GM23338 (cell line): ENCODE data around the gene SULT1A2. TPM values are rescaled to one million over a fixed set of nuclear protein-coding genes. Genes with fewer than 3 reads are reported as not detected.

Source experiments
- ATAC-seq: fragments of 200-7000 bp; cut with Tn5 transposase; 3 replicates; pipeline ENCODE4 v1.9.1; 2020
- DNase-seq: peaks from one replicate; pipeline ENCODE4 v3.0.0-alpha.2; 2015; ENCODE audit warnings: low spot score
- H2AFZ ChIP-seq: fragments of 200-600 bp; sonication (generic); 2 replicates; pipeline ENCODE4 v1.8.0; 2016; ENCODE audit warnings: antibody characterized with exemption, mild to moderate bottlenecking, moderate library complexity
- H3F3A ChIP-seq: fragments of 200-600 bp; sonication (generic); replicated peaks from 2 replicates; pipeline ENCODE4 v1.8.0; 2017; ENCODE audit warnings: antibody characterized with exemption, mixed run types, low read depth
- H3K27ac ChIP-seq: fragments of 200-600 bp; sonication (generic); 2 replicates; pipeline ENCODE4 v1.6.1; 2016; ENCODE audit warnings: low read depth
- H3K27me3 ChIP-seq: fragments of 200-600 bp; sonication (generic); 2 replicates; pipeline ENCODE4 v1.8.0; 2016; ENCODE audit warnings: mild to moderate bottlenecking, mixed run types, moderate library complexity; ENCODE audit not compliant: insufficient read depth
- H3K36me3 ChIP-seq: fragments of 200-600 bp; sonication (generic); 2 replicates; pipeline ENCODE4 v1.8.0; 2016; ENCODE audit warnings: mild to moderate bottlenecking; ENCODE audit not compliant: insufficient read depth
- H3K4me1 ChIP-seq: fragments of 200-600 bp; sonication (generic); 2 replicates; pipeline ENCODE4 v1.8.0; 2016; ENCODE audit warnings: mild to moderate bottlenecking, moderate library complexity; ENCODE audit not compliant: insufficient read depth
- H3K4me2 ChIP-seq: fragments of 200-600 bp; sonication (generic); 2 replicates; pipeline ENCODE4 v1.7.1; 2017; ENCODE audit warnings: mixed run types
- H3K4me3 ChIP-seq: fragments of 200-600 bp; sonication (generic); 2 replicates; pipeline ENCODE4 v1.6.1; 2016; ENCODE audit warnings: mixed run types
- H3K79me2 ChIP-seq: fragments of 200-600 bp; sonication (generic); replicated peaks from 2 replicates; pipeline ENCODE4 v1.8.0; 2017; ENCODE audit warnings: mild to moderate bottlenecking; ENCODE audit not compliant: insufficient read depth
- H3K9me2 ChIP-seq: fragments of 200-600 bp; sonication (generic); 2 replicates; pipeline ENCODE4 v1.8.0; 2017; ENCODE audit not compliant: insufficient read depth
- H4K20me1 ChIP-seq: fragments of 200-600 bp; sonication (generic); replicated peaks from 2 replicates; pipeline ENCODE4 v1.8.0; 2017; ENCODE audit warnings: mild to moderate bottlenecking; ENCODE audit not compliant: insufficient read depth
- H3K27ac Mint-ChIP-seq: 2 replicates; pipeline ENCODE4 v1.8.0; 2020; ENCODE audit warnings: inconsistent platforms, mild to moderate bottlenecking, moderate library complexity, mixed read lengths
- H3K27me3 Mint-ChIP-seq: 3 replicates; pipeline ENCODE4 v1.8.0; 2022; ENCODE audit warnings: low read depth, mild to moderate bottlenecking, moderate library complexity, mixed read lengths, inconsistent platforms; ENCODE audit not compliant: insufficient read depth, poor library complexity
- H3K36me3 Mint-ChIP-seq: 3 replicates; pipeline ENCODE4 v1.8.0; 2021; ENCODE audit warnings: low read depth, mild to moderate bottlenecking, inconsistent platforms, moderate library complexity, mixed read lengths
- H3K4me1 Mint-ChIP-seq: 3 replicates; pipeline ENCODE4 v1.8.0; 2020; ENCODE audit warnings: mild to moderate bottlenecking, inconsistent platforms, mixed read lengths
- H3K4me3 Mint-ChIP-seq: 3 replicates; pipeline ENCODE4 v1.8.0; 2021; ENCODE audit warnings: moderate library complexity, mild to moderate bottlenecking, inconsistent platforms, mixed read lengths
- H3K9me3 Mint-ChIP-seq: 3 replicates; pipeline ENCODE4 v1.8.0; 2020; ENCODE audit warnings: moderate library complexity, mild to moderate bottlenecking, inconsistent platforms, mixed read lengths
- CREB1 ChIP-seq: fragments of 250-450 bp; sonication (Bioruptor Pico); IDR thresholded peaks from 2 replicates; pipeline ENCODE4 v1.5.0; 2020; ENCODE audit warnings: low read depth, mild to moderate bottlenecking, moderate library complexity
- CTCF ChIP-seq, 2 experiments: fragments of 200-600 bp in 1 of 2; sonication (generic) in 1 of 2; conservative IDR thresholded peaks; 2 replicates each; pipeline versions ENCODE4 v1.5.1 to v1.6.1; 2016 to 2017; ENCODE audit warnings: antibody characterized with exemption in 2 of 2, low read depth in 2 of 2, mild to moderate bottlenecking in 2 of 2, moderate library complexity in 1 of 2
- ETS1 ChIP-seq: IDR thresholded peaks from 2 replicates; pipeline ENCODE4 v1.6.1; 2016; ENCODE audit warnings: antibody characterized with exemption
- EZH2 ChIP-seq: fragments of 200-600 bp; sonication (generic); IDR thresholded peaks from one replicate; pipeline ENCODE4 v1.8.0; 2017; ENCODE audit warnings: antibody characterized with exemption, mild to moderate bottlenecking, low read depth; ENCODE audit not compliant: unreplicated experiment
- EZH2phosphoT487 ChIP-seq: fragments of 200-600 bp; sonication (generic); IDR thresholded peaks from one replicate; pipeline ENCODE4 v1.8.1; 2018; ENCODE audit warnings: antibody characterized with exemption; ENCODE audit not compliant: unreplicated experiment
- JUNB ChIP-seq: IDR thresholded peaks from one replicate; pipeline ENCODE4 v1.6.1; 2016; ENCODE audit warnings: antibody characterized with exemption; ENCODE audit not compliant: unreplicated experiment
- NANOG ChIP-seq: IDR thresholded peaks from 2 replicates; pipeline ENCODE4 v1.6.1; 2016; ENCODE audit warnings: antibody characterized with exemption, borderline replicate concordance
- POLR2AphosphoS5 ChIP-seq: IDR thresholded peaks from 2 replicates; pipeline ENCODE4 v1.6.1; 2016; ENCODE audit warnings: antibody characterized with exemption, low read depth
- STAT1 ChIP-seq: IDR thresholded peaks from one replicate; pipeline ENCODE4 v1.6.1; 2016; ENCODE audit warnings: antibody characterized with exemption; ENCODE audit not compliant: unreplicated experiment
- ZNF114 ChIP-seq: fragments of 250-450 bp; sonication (Bioruptor Pico); IDR thresholded peaks from 2 replicates; pipeline ENCODE4 v1.5.0; 2020; ENCODE audit warnings: mild to moderate bottlenecking, moderate library complexity
- ZNF331 ChIP-seq: fragments of 250-450 bp; sonication (Bioruptor Pico); IDR thresholded peaks from 2 replicates; pipeline ENCODE4 v1.5.0; 2020; ENCODE audit warnings: low read depth, mild to moderate bottlenecking, moderate library complexity
- ZNF462 ChIP-seq: fragments of 250-450 bp; sonication (Bioruptor Pico); IDR thresholded peaks from 2 replicates; pipeline ENCODE4 v1.5.0; 2020; ENCODE audit warnings: mild to moderate bottlenecking, moderate library complexity
- polyA plus RNA-seq: library from polyadenylated mRNA; unstranded; fragments of >200 nt; fragmentation: Nextera tagmentation; extraction: Ambion mirVana; gene quantifications from 2 replicates; pipeline ENCODE4 v1.2.1, GENCODE V29; 2016
- total RNA-seq: library from RNA; depleted of rRNA; stranded (reverse); fragments of >200 nt; shearing (Covaris generic); gene quantifications from 2 replicates; pipeline ENCODE4 v1.2.3, GENCODE V29; 2014
- TF ChIP-seq, protein P1 (sequence below): IDR thresholded peaks from one replicate; pipeline ENCODE4 v1.6.1; 2018; ENCODE audit warnings: antibody characterized with exemption; ENCODE audit not compliant: unreplicated experiment

SULT1A2 gene
- total and polyA plus RNA-seq, 2 experiments from 2014 or later = 0.17 to 0.34 TPM

DNA sequence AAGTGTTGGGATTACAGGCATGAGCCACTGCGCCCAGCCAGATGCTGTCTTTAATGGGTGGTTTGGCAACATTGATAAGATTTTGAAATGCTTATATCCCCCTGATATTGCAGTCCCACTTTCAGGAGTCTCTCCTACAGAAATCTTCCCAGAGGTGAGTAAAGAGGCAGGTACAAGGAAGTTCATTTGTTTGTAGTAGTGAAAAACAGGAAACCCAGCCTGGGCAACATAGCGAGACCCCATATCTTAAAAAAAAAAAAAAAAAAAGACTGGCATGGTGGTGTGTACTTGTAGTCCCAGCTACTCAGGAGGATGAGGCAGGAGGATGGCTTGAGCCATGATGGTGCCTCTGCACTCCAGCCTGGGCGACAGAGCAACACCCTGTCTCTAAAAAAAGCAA, 51.9 kb downstream of the SULT1A2 start:
- H3K4me3 ChIP-seq = no peak overlapping the region
- Mint-ChIP-seq H3K9me3 (no peaks in the 10 kb centered on the region), H3K27me3 (peaks cover 3% of the 10 kb centered on the region), H3K36me3 (no peaks in the 10 kb centered on the region), H3K4me3 (no peak overlapping the region), H3K4me1 (no peaks in the 10 kb centered on the region), H3K27ac (no peak overlapping the region)
- H3K4me2 ChIP-seq = no peak overlapping the region
- no peak overlapping the region for H2AFZ ChIP-seq
- no peaks in the 10 kb centered on the region for H3F3A ChIP-seq
- H3K27ac ChIP-seq = no peak overlapping the region
- no peak for DNase-seq
- no peak for TF ChIP-seq POLR2AphosphoS5
- no peak for TF ChIP-seq ETS1
- TF ChIP-seq JUNB = no peak
- TF ChIP-seq NANOG = no peak
- TF ChIP-seq, protein P1, sequence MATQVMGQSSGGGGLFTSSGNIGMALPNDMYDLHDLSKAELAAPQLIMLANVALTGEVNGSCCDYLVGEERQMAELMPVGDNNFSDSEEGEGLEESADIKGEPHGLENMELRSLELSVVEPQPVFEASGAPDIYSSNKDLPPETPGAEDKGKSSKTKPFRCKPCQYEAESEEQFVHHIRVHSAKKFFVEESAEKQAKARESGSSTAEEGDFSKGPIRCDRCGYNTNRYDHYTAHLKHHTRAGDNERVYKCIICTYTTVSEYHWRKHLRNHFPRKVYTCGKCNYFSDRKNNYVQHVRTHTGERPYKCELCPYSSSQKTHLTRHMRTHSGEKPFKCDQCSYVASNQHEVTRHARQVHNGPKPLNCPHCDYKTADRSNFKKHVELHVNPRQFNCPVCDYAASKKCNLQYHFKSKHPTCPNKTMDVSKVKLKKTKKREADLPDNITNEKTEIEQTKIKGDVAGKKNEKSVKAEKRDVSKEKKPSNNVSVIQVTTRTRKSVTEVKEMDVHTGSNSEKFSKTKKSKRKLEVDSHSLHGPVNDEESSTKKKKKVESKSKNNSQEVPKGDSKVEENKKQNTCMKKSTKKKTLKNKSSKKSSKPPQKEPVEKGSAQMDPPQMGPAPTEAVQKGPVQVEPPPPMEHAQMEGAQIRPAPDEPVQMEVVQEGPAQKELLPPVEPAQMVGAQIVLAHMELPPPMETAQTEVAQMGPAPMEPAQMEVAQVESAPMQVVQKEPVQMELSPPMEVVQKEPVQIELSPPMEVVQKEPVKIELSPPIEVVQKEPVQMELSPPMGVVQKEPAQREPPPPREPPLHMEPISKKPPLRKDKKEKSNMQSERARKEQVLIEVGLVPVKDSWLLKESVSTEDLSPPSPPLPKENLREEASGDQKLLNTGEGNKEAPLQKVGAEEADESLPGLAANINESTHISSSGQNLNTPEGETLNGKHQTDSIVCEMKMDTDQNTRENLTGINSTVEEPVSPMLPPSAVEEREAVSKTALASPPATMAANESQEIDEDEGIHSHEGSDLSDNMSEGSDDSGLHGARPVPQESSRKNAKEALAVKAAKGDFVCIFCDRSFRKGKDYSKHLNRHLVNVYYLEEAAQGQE = no peak
- no peak for TF ChIP-seq ZNF331 (CRISPR knock-in tag)
- no peak for TF ChIP-seq EZH2
- no peak for TF ChIP-seq CTCF (conservative IDR thresholded peaks at IDR 0.05; ENCODE audit: low read depth in 2 of 2)
- TF ChIP-seq ZNF462 = no peak
- no peak for TF ChIP-seq EZH2phosphoT487
- TF ChIP-seq ZNF114 (CRISPR knock-in tag) = no peak
- no peak for TF ChIP-seq STAT1
- TF ChIP-seq CREB1 (CRISPR knock-in tag) = no peak
- no peaks in the 10 kb centered on the region for H3K36me3 ChIP-seq
- no peaks in the 10 kb centered on the region for H3K4me1 ChIP-seq
- no peak for ATAC-seq
- no peaks in the 10 kb centered on the region for H4K20me1 ChIP-seq
- H3K27me3 ChIP-seq = no peaks in the 10 kb centered on the region
- no peaks in the 10 kb centered on the region for H3K79me2 ChIP-seq
- no peaks in the 10 kb centered on the region for H3K9me2 ChIP-seq
